Small intestine (tissue), 7 donors: Measurements from ENCODE around the gene TUBB2B. TPM values are rescaled to one million over a fixed set of nuclear protein-coding genes. Genes with fewer than 3 reads are reported as not detected.
"Not testable (repeated sequence)": the region's sequence is repeated elsewhere in the genome, so short reads cannot be mapped to it uniquely, and the experiment has no call there.

Source experiments
- DNase-seq, 2 donors: peaks; one replicate each; pipeline versions ENCODE4 v3.0.0 to v3.0.0-alpha.2; 2013
- FAIRE-seq: peaks from 2 replicates; lab custom pipeline; 2012; peaks lifted over from hg19 to GRCh38; lab: Jason Lieb, UNC
- H3K27ac ChIP-seq, 3 donors: one replicate each; pipeline ENCODE4 v1.5.1; 2013; ENCODE audit warnings: low read length in 2 of 3, mild to moderate bottlenecking in 2 of 3, control low read depth in 1 of 3, inconsistent platforms in 1 of 3, low read depth in 1 of 3, moderate library complexity in 1 of 3
- H3K27me3 ChIP-seq, 3 donors: one replicate each; pipeline ENCODE4 v1.6.1; 2013; ENCODE audit warnings: low read length in 3 of 3, inconsistent platforms in 1 of 3; ENCODE audit not compliant: control insufficient read depth in 3 of 3, insufficient read depth in 3 of 3
- H3K36me3 ChIP-seq, 3 donors: one replicate each; pipeline ENCODE4 v1.6.1; 2013; ENCODE audit warnings: low read length in 3 of 3, inconsistent platforms in 1 of 3, low read depth in 1 of 3, mild to moderate bottlenecking in 1 of 3, moderate library complexity in 1 of 3; ENCODE audit not compliant: control insufficient read depth in 3 of 3, insufficient read depth in 2 of 3
- H3K4me1 ChIP-seq, 3 donors: one replicate each; pipeline ENCODE4 v1.6.1; 2013; ENCODE audit warnings: low read length in 2 of 3, inconsistent platforms in 1 of 3, low read depth in 1 of 3, mild to moderate bottlenecking in 1 of 3, moderate library complexity in 1 of 3; ENCODE audit not compliant: control insufficient read depth in 3 of 3, insufficient read depth in 2 of 3
- H3K4me3 ChIP-seq, 3 donors: one replicate each; pipeline ENCODE4 v1.5.1; 2013; ENCODE audit warnings: low read length in 3 of 3, control low read depth in 1 of 3, inconsistent platforms in 1 of 3, low read depth in 1 of 3, mild to moderate bottlenecking in 1 of 3, moderate library complexity in 1 of 3
- H3K9me3 ChIP-seq, 2 donors: one replicate each; pipeline ENCODE4 v1.6.1; 2013; ENCODE audit warnings: low read depth in 1 of 2, low read length in 1 of 2; ENCODE audit not compliant: control insufficient read depth in 2 of 2, insufficient read depth in 1 of 2
- WGBS, 3 donors: extraction: QIAGEN DNeasy Blood & Tissue Kit; methylation state at CpG; one replicate each; pipeline ENCODE4 v1.1.7; 2013; 5-methylcytosine and 5-hydroxymethylcytosine counted together
- polyA plus RNA-seq, 4 donors: library from polyadenylated mRNA; stranded (reverse) in 3 of 4; unstranded in 1 of 4; fragments of 200-250 nt in 3 of 4; fragments of 120-200 nt in 1 of 4; gene quantifications; one replicate each; pipeline versions ENCODE4 v1.2.1 to v1.2.3, GENCODE V29; 2013
- donor health status: healthy with polysubstance abuse.
- donor health status: control.
- donor health status: control.
- donor health status: Bipolar disorder and iron deficiency.
- donor health status: healthy.

Gene TUBB2B
- polyA plus RNA-seq, 4 donors, result 3.4 to 23.1 (median 6.4) TPM

- peaks cover 0 to 4% (median 0%) of the 10 kb centered on the region in 3 donors for H3K27me3 ChIP-seq
- H3K4me3 ChIP-seq, result no peak overlapping the region
- H3K36me3 ChIP-seq, result no peaks in the 10 kb centered on the region
- H3K4me1 ChIP-seq, result no peaks in the 10 kb centered on the region
- DNase-seq, result no peak
- H3K9me3 ChIP-seq, result peaks cover 0 to 5% of the 10 kb centered on the region in 2 donors
- no peak for FAIRE-seq
- WGBS, 3 donors, result 87 to 89% (median 88%) methylated on average over 23 of the region's 23 CpGs
- H3K27ac ChIP-seq, result no peak overlapping the region
Observed at GRCh38 chr6:3193102-3193849, 34.2 kb downstream of the TUBB2B start.

GRCh38 chr6:3190779-3191178 lies 36.7 kb downstream of the TUBB2B start:
- WGBS, 3 donors, result 89 to 92% (median 91%) methylated on average over 5 of the region's 5 CpGs
- no peak for FAIRE-seq
- no peak overlapping the region for H3K4me3 ChIP-seq
- peaks cover 0 to 5% of the 10 kb centered on the region in 2 donors for H3K9me3 ChIP-seq
- DNase-seq, result no peak
- H3K36me3 ChIP-seq, result no peaks in the 10 kb centered on the region
- no peak overlapping the region for H3K27ac ChIP-seq
- no peaks in the 10 kb centered on the region for H3K27me3 ChIP-seq
- H3K4me1 ChIP-seq, result no peaks in the 10 kb centered on the region

- no peaks in the 10 kb centered on the region for H3K36me3 ChIP-seq
- H3K27me3 ChIP-seq, result no peaks in the 10 kb centered on the region
- H3K9me3 ChIP-seq, result peaks cover 0 to 5% of the 10 kb centered on the region in 2 donors
- H3K4me3 ChIP-seq, result no peak overlapping the region
- FAIRE-seq (no peak), DNase-seq (no peak)
- WGBS, 3 donors, result 54 to 69% (median 64%) methylated on average over 4 of the region's 4 CpGs
- no peaks in the 10 kb centered on the region for H3K4me1 ChIP-seq
- H3K27ac ChIP-seq, result no peak overlapping the region
Observed at GRCh38 chr6:3190056-3190455, 37.4 kb downstream of the TUBB2B start.

- H3K27ac ChIP-seq, DNase-seq, H3K4me3 ChIP-seq, H3K36me3 ChIP-seq, H3K27me3 ChIP-seq, H3K4me1 ChIP-seq, FAIRE-seq, H3K9me3 ChIP-seq: not testable (repeated sequence)
- WGBS, 3 donors, result 84 to 93% (median 90%) methylated on average over 10 of the region's 10 CpGs
Observed at GRCh38 chr6:3189192-3189591, 38.3 kb downstream of the TUBB2B start.

GRCh38 chr6:3188262-3188661 lies 39.2 kb downstream of the TUBB2B start:
- Histone ChIP-seq H3K9me3 (peaks cover 0 to 6% of the 10 kb centered on the region in 2 donors), H3K4me3 (no peak overlapping the region), H3K27ac (no peak overlapping the region), H3K36me3 (no peaks in the 10 kb centered on the region), H3K27me3 (no peaks in the 10 kb centered on the region), H3K4me1 (no peaks in the 10 kb centered on the region)
- DNase-seq (no peak), FAIRE-seq (no peak)
- 73 to 81% (median 79%) methylated on average over 7 of the region's 7 CpGs for WGBS, 3 donors

GRCh38 chr6:3186974-3187382 lies 40.5 kb downstream of the TUBB2B start:
- no peak overlapping the region for H3K4me3 ChIP-seq
- H3K27ac ChIP-seq, result no peak overlapping the region
- no peaks in the 10 kb centered on the region for H3K27me3 ChIP-seq
- WGBS, 3 donors, result 88 to 94% (median 94%) methylated on average over 3 of the region's 3 CpGs
- DNase-seq (no peak), FAIRE-seq (no peak)
- no peaks in the 10 kb centered on the region for H3K36me3 ChIP-seq
- H3K4me1 ChIP-seq, result no peaks in the 10 kb centered on the region
- peaks cover 0 to 8% of the 10 kb centered on the region in 2 donors for H3K9me3 ChIP-seq

GRCh38 chr6:3183066-3183465 lies 44.4 kb downstream of the TUBB2B start:
- FAIRE-seq (no peak), DNase-seq (no peak)
- 73 to 81% (median 76%) methylated on average over 4 of the region's 4 CpGs for WGBS, 3 donors

GRCh38 chr6:3181105-3181504 lies 46.3 kb downstream of the TUBB2B start:
- Histone ChIP-seq H3K4me3 (no peak overlapping the region), H3K9me3 (peaks cover 0 to 3% of the 10 kb centered on the region in 2 donors), H3K27me3 (no peaks in the 10 kb centered on the region), H3K27ac (no peak overlapping the region), H3K4me1 (no peaks in the 10 kb centered on the region), H3K36me3 (no peaks in the 10 kb centered on the region)
- 76 to 87% (median 82%) methylated on average over 2 of the region's 2 CpGs for WGBS, 3 donors
- no peak for FAIRE-seq
- no peak for DNase-seq

More at GRCh38 chr6:3183066-3183465, 44.4 kb downstream of the TUBB2B start:
- no peaks in the 10 kb centered on the region for H3K36me3 ChIP-seq
- no peaks in the 10 kb centered on the region for H3K4me1 ChIP-seq
- no peak overlapping the region for H3K27ac ChIP-seq
- peaks cover 0 to 3% of the 10 kb centered on the region in 2 donors for H3K9me3 ChIP-seq
- no peaks in the 10 kb centered on the region for H3K27me3 ChIP-seq
- H3K4me3 ChIP-seq, result no peak overlapping the region
